Measurements from ENCODE around the gene STARD10. TPM values are rescaled to one million over a fixed set of nuclear protein-coding genes. Genes with fewer than 3 reads are reported as not detected.

STARD10 gene
- total RNA-seq, 3 donors from 2014 or later = 9.4 to 13.8 (median 13.0) TPM

GRCh38 chr11:72706579-72706978, 87.3 kb downstream of the STARD10 start:
- Mint-ChIP-seq H3K9me3 (no peaks in the 10 kb centered on the region), H3K36me3 (ENCODE audit: insufficient read depth) (peaks cover 45% of the 10 kb centered on the region), H3K4me3 (no peak overlapping the region), H3K4me1 (ENCODE audit: low read depth) (no peaks in the 10 kb centered on the region), H3K27me3 (ENCODE audit: low read depth) (no peaks in the 10 kb centered on the region)
- no peak for DNase-seq
- ATAC-seq = no peak

GRCh38 chr11:72705442-72706365, 88.1 kb downstream of the STARD10 start:
- no peaks in the 10 kb centered on the region for H3K4me1 Mint-ChIP-seq (ENCODE audit: low read depth)
- H3K36me3 Mint-ChIP-seq (ENCODE audit: insufficient read depth) = peaks cover 42% of the 10 kb centered on the region
- no peak for ATAC-seq
- H3K9me3 Mint-ChIP-seq = no peaks in the 10 kb centered on the region
- H3K4me3 Mint-ChIP-seq = no peak overlapping the region
- no peaks in the 10 kb centered on the region for H3K27me3 Mint-ChIP-seq (ENCODE audit: low read depth)
- DNase-seq = no peak

- ATAC-seq = no peak
- Mint-ChIP-seq H3K4me3 (no peak overlapping the region), H3K4me1 (ENCODE audit: low read depth) (no peaks in the 10 kb centered on the region), H3K27me3 (ENCODE audit: low read depth) (no peaks in the 10 kb centered on the region), H3K9me3 (no peaks in the 10 kb centered on the region), H3K36me3 (ENCODE audit: insufficient read depth) (peaks cover 45% of the 10 kb centered on the region)
- DNase-seq = no peak
These were observed 89.0 kb downstream of the STARD10 start for GRCh38 chr11:72704783-72705265.

Other genes starting within 250 kb of the STARD10 start
- gene PDE2A, start 119.6 kb downstream of the STARD10 start, total RNA-seq = under 1 TPM; 0.53 to 0.71 (median 0.60) TPM
- gene ARAP1, start 41.6 kb downstream of the STARD10 start, total RNA-seq = 10 to 100 TPM; 52.3 to 58.1 (median 52.8) TPM
- 10 to 100 TPM; 23.8 to 28.9 (median 26.0) TPM for gene ATG16L2, start 20.4 kb upstream of the STARD10 start, total RNA-seq

Measured in activated T-cell treated with anti-CD3 and anti-CD28 coated beads, Interleukin-2, amount 50 U/mL, for 4 hours (primary cell).